Heart left ventricle (tissue), 16 donors: ENCODE results near the gene SLC25A47. TPM values are rescaled to one million over a fixed set of nuclear protein-coding genes. Genes with fewer than 3 reads are reported as not detected.

Source experiments
- ATAC-seq, 4 donors: fragments of 200-7000 bp; cut with Tn5 transposase; one replicate each; pipeline ENCODE4 v1.9.1; 2020 to 2022; ENCODE audit warnings: moderate library complexity in 4 of 4, mild to moderate bottlenecking in 3 of 4, moderate number of reproducible peaks in 1 of 4
- DNase-seq, 5 donors: peaks; one replicate each; pipeline ENCODE4 v3.0.0-alpha.2; 2020
- H3K27ac ChIP-seq, 12 donors: fragments of 200-600 bp; sonication (generic) in 4 of 12; one replicate each; pipeline versions ENCODE4 v1.5.0 to v1.8.0; 2016 to 2022; ENCODE audit warnings: mild to moderate bottlenecking in 2 of 12
- H3K27me3 ChIP-seq, 9 donors: fragments of 200-600 bp; sonication (generic) in 2 of 9; one replicate each; pipeline versions ENCODE4 v1.5.1 to v1.8.0; 2016 to 2022; ENCODE audit warnings: mild to moderate bottlenecking in 3 of 9
- H3K36me3 ChIP-seq, 9 donors: fragments of 200-600 bp; sonication (generic) in 2 of 9; one replicate each; pipeline versions ENCODE4 v1.5.0 to v1.8.0; 2018 to 2022; ENCODE audit warnings: mild to moderate bottlenecking in 2 of 9
- H3K4me1 ChIP-seq, 12 donors: fragments of 200-600 bp; sonication (generic) in 4 of 12; one replicate each; pipeline versions ENCODE4 v1.5.0 to v1.8.0; 2016 to 2022; ENCODE audit warnings: mild to moderate bottlenecking in 3 of 12
- H3K4me3 ChIP-seq, 12 donors: fragments of 200-600 bp; sonication (generic) in 4 of 12; one replicate each; pipeline versions ENCODE4 v1.5.0 to v1.8.0; 2017 to 2022; ENCODE audit warnings: mild to moderate bottlenecking in 9 of 12, moderate library complexity in 4 of 12
- H3K9me3 ChIP-seq, 12 donors: fragments of 200-600 bp; sonication (generic) in 4 of 12; one replicate each; pipeline versions ENCODE4 v1.5.0 to v1.8.0; 2016 to 2022; ENCODE audit warnings: mild to moderate bottlenecking in 1 of 12
- CTCF ChIP-seq, 12 donors: fragments of 200-600 bp; sonication (generic) in 4 of 12; IDR thresholded peaks; one replicate each; pipeline versions ENCODE4 v1.5.0 to v1.8.0; 2018 to 2022; ENCODE audit warnings: antibody characterized with exemption in 12 of 12, mild to moderate bottlenecking in 5 of 12
- POLR2A ChIP-seq, 2 donors: fragments of 450-650 bp; IDR thresholded peaks; one replicate each; pipeline ENCODE4 v1.6.1; 2017; ENCODE audit warnings: antibody characterized with exemption in 2 of 2, mild to moderate bottlenecking in 2 of 2, moderate library complexity in 2 of 2
- WGBS, 4 donors: extraction: QIAGEN DNeasy Blood & Tissue Kit in 2 of 4; methylation state at CpG; one replicate each; pipeline versions ENCODE4 v1.1.5 to v1.1.7; 2013 to 2018; 5-methylcytosine and 5-hydroxymethylcytosine counted together
- intact Hi-C, 10 donors: fragments of 100-400 bp; cut with DNase I; formaldehyde crosslinking; loops; one replicate each; pipeline versions ENCODE4 v1.11.1 to v1.14.2; 2022
- polyA plus RNA-seq, 2 donors: library from polyadenylated mRNA; stranded (reverse); fragments of 200-250 nt; gene quantifications; one replicate each; pipeline ENCODE4 v1.2.3, GENCODE V29; 2013
- total RNA-seq, 9 donors: library from RNA; depleted of rRNA in 2 of 9; stranded (reverse); fragments of >200 nt in 2 of 9; fragmentation: NEBNext Ultra II Directional in 3 of 9; extraction: Animal tissue kit (Norgen Biotek cat#: 25700) in 3 of 9; gene quantifications; one replicate each; pipeline versions ENCODE4 v1.1.0 to v1.2.4, GENCODE V29; 2016 to 2023
- donor health status: ischemic (EF 13 %, LVEDD 7.1; RV severe dilation, severe dysfunction).
- donor health status: healthy with polysubstance abuse.
- donor health status: DM: no; HTN: yes; CAD: no.
- donor health status: DM: no; HTN: no; CAD: no.
- donor health status: ischemic (EF 25% LVEDD 6.9; RV normal size, moderate dysfunction).
- donor health status: ischemic (EF 25% LVEDD 5.7; RV mildly dilated, moderate dysfunction).
- donor health status: healthy.
- donor health status: DM: yes; HTN: yes; CAD: no.
- donor health status: ischemic (EF 35%, LVEDD 5.7; RV mildly dilated, moderate dysfunction).
- donor health status: nonischemic (EF 11% LVEDD 7.7; RV severe dilation, severe dysfunction).
- donor health status: DM: yes; HTN: yes; CAD: no.
- donor health status: PGD.
- donor health status: ischemic (EF 29% LVEDD 5.4; RV normal size, mild dysfunction).
- donor health status: nonischemic (EF 23%, LVEDD 6.1; RV moderate dilation, normal function).

Gene SLC25A47
- total and polyA plus RNA-seq, 11 donors = not detected

GRCh38 chr14:100317912-100318808 is 5.0 kb upstream of the SLC25A47 start:
- Histone ChIP-seq H3K27ac (peak overlapping the region in 11 of 12 donors; percentile 6 to 76 (median 54)), H3K4me1 (peaks cover 0 to 23% (median 10%) of the 10 kb centered on the region in 12 donors), H3K36me3 (no peaks in the 10 kb centered on the region), H3K27me3 (no peaks in the 10 kb centered on the region), H3K9me3 (no peaks in the 10 kb centered on the region), H3K4me3 (peak overlapping the region in 11 of 12 donors; percentile 1 to 65 (median 52))
- peak; percentile 71 to 91 (median 80) for DNase-seq
- TF ChIP-seq CTCF (IDR thresholded peaks at IDR 0.05) (peak; percentile 76 to 94 (median 88)), POLR2A (IDR thresholded peaks at IDR 0.05) (peak in 1 of 2 donors; percentile 20)
- intact Hi-C loops = no loop called here
- WGBS, 4 donors = 28 to 39% (median 29%) methylated on average over 30 to 40 of the region's 40 CpGs
- peak; percentile 84 to 94 (median 90) for ATAC-seq

- no peak overlapping the region for H3K27ac ChIP-seq
- no peak overlapping the region for H3K4me3 ChIP-seq
- intact Hi-C loops = no loop called here
- H3K4me1 ChIP-seq = peaks cover 0 to 17% (median 8%) of the 10 kb centered on the region in 12 donors
- ATAC-seq (no peak), DNase-seq (no peak)
- no peaks in the 10 kb centered on the region for H3K9me3 ChIP-seq
- no peaks in the 10 kb centered on the region for H3K27me3 ChIP-seq
- TF ChIP-seq POLR2A (IDR thresholded peaks at IDR 0.05) (no peak), CTCF (IDR thresholded peaks at IDR 0.05) (no peak)
- no peaks in the 10 kb centered on the region for H3K36me3 ChIP-seq
- 89 to 96% (median 94%) methylated on average over 11 to 12 of the region's 12 CpGs for WGBS, 4 donors
Observed at GRCh38 chr14:100320157-100320856, 2.8 kb upstream of the SLC25A47 start.

- H3K4me1 ChIP-seq = peaks cover 0 to 17% (median 8%) of the 10 kb centered on the region in 12 donors
- no peak overlapping the region for H3K4me3 ChIP-seq
- H3K9me3 ChIP-seq = no peaks in the 10 kb centered on the region
- no peaks in the 10 kb centered on the region for H3K27me3 ChIP-seq
- no peak for TF ChIP-seq CTCF (IDR thresholded peaks at IDR 0.05)
- no peak for TF ChIP-seq POLR2A (IDR thresholded peaks at IDR 0.05)
- DNase-seq (peak in 2 of 5 donors; percentile 63 to 64), ATAC-seq (peak; percentile 24 to 55 (median 36))
- no peak overlapping the region for H3K27ac ChIP-seq
- 59 to 77% (median 68%) methylated on average over 8 to 9 of the region's 9 CpGs for WGBS, 4 donors
- H3K36me3 ChIP-seq = no peaks in the 10 kb centered on the region
- intact Hi-C loops = no loop called here
Observed at GRCh38 chr14:100321473-100322137, 1.5 kb upstream of the SLC25A47 start.
